Esophagus muscularis mucosa (tissue), 4 donors: ENCODE data around the gene SERPINA12.

Experiments
- CTCF ChIP-seq, 3 experiments: fragments of 200-600 bp in 2 of 3; fragments of 450-650 bp in 1 of 3; sonication (generic) in 2 of 3; IDR thresholded peaks; one replicate each; pipeline ENCODE4 v1.5.1; 2017 to 2019; ENCODE audit warnings: antibody characterized with exemption in 3 of 3, mild to moderate bottlenecking in 2 of 3, moderate library complexity in 1 of 3
- EP300 ChIP-seq: sonication (generic); formaldehyde crosslinking; IDR thresholded peaks from one replicate; pipeline ENCODE4 v1.6.1; 2017; ENCODE audit warnings: antibody characterized with exemption
- POLR2A ChIP-seq: fragments of 450-650 bp; IDR thresholded peaks from one replicate; pipeline ENCODE4 v1.6.1; 2017; ENCODE audit warnings: antibody characterized with exemption, moderate library complexity, mild to moderate bottlenecking, low read depth
- POLR2AphosphoS5 ChIP-seq, 2 donors: sonication (generic); formaldehyde crosslinking; IDR thresholded peaks; one replicate each; pipeline ENCODE4 v1.6.1; 2017; ENCODE audit warnings: antibody characterized with exemption in 2 of 2

DNA sequence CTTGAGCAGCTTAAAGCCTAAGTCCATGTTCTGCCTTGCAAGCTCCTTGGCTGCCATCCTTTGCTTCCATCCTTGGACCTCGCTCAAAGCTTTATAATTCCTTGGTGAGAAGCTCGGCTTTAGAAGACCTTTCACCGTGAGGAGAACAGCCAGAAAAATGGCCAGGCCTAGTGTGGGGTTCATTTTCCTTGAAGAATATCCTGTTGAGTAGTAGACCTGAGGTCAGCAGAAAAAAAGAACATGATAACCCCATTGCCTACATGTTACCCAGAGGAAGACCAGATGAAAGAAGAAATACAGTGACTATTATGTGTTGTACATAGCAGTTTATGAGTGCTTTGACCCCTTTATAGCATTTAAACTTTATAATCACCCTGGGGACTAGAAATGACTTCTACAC lies 11.1 kb downstream of the SERPINA12 start:
- no peak for TF ChIP-seq CTCF (IDR thresholded peaks at IDR 0.05)
- no peak for TF ChIP-seq POLR2AphosphoS5 (IDR thresholded peaks at IDR 0.05)
- TF ChIP-seq POLR2A, result no peak
- no peak for TF ChIP-seq EP300
